ENCODE results near the gene STOML2. TPM values are rescaled to one million over a fixed set of nuclear protein-coding genes. Genes with fewer than 3 reads are reported as not detected.

The STOML2 gene
- total and polyA plus RNA-seq, 9 of the 15 experiments (the other 6 are each of a cell fraction or from before 2014, with no cell fraction given), result 110 to 220 (median 174) TPM

Other genes with a start within 250 kb of the STOML2 start
- gene PHF24, start 144.8 kb downstream of the STOML2 start, total RNA-seq (2014; rRNA removed), result not detected in 2 replicates
- gene PHF24, start 144.8 kb downstream of the STOML2 start, total RNA-seq (2014; rRNA removed; fragmentation: Illumina TruSeq; extraction: Trizol), result not detected in 2 replicates
- not detected in 2 replicates for gene PHF24, start 144.8 kb downstream of the STOML2 start, total RNA-seq (2015; rRNA removed; fragmentation: Illumina TruSeq; extraction: Trizol)
- not detected in 2 replicates for gene PHF24, start 144.8 kb downstream of the STOML2 start, total RNA-seq (2021)
- gene PHF24, start 144.8 kb downstream of the STOML2 start, polyA plus RNA-seq (2011; rRNA removed), result 0.01 TPM in 2 replicates
- not detected in 2 replicates for gene PHF24, start 144.8 kb downstream of the STOML2 start, polyA plus RNA-seq (2014; fragmentation: Illumina TruSeq; extraction: Trizol)
- gene PHF24, start 144.8 kb downstream of the STOML2 start, polyA plus RNA-seq (2014; fragmentation: Nextera tagmentation; extraction: Ambion mirVana), result not detected
- gene PHF24, start 144.8 kb downstream of the STOML2 start, polyA plus RNA-seq (2014; rRNA removed), result 0.01 TPM in 1 of 2 replicates, not detected in the other
- 4.1 and 5.2 TPM in 2 replicates for gene DNAJB5, start 113.4 kb downstream of the STOML2 start, total RNA-seq (2014; rRNA removed)
- gene DNAJB5, start 113.4 kb downstream of the STOML2 start, total RNA-seq (2014; rRNA removed; fragmentation: Illumina TruSeq; extraction: Trizol), result 3.7 TPM in 2 replicates
- gene DNAJB5, start 113.4 kb downstream of the STOML2 start, total RNA-seq (2015; rRNA removed; fragmentation: Illumina TruSeq; extraction: Trizol), result 2.6 and 2.7 TPM in 2 replicates
- 3.6 and 4.4 TPM in 2 replicates for gene DNAJB5, start 113.4 kb downstream of the STOML2 start, total RNA-seq (2021)
- 1.5 and 1.7 TPM in 2 replicates for gene DNAJB5, start 113.4 kb downstream of the STOML2 start, polyA plus RNA-seq (2011; rRNA removed)
- 7.4 and 7.8 TPM in 2 replicates for gene DNAJB5, start 113.4 kb downstream of the STOML2 start, polyA plus RNA-seq (2014; fragmentation: Illumina TruSeq; extraction: Trizol)
- gene DNAJB5, start 113.4 kb downstream of the STOML2 start, polyA plus RNA-seq (2014; fragmentation: Nextera tagmentation; extraction: Ambion mirVana), result under 1 TPM; 0.15 to 0.63 TPM
- 3.7 and 4.2 TPM in 2 replicates for gene DNAJB5, start 113.4 kb downstream of the STOML2 start, polyA plus RNA-seq (2014; rRNA removed)
- gene VCP, start 30.5 kb downstream of the STOML2 start, total RNA-seq (2014; rRNA removed), result 192 and 235 TPM in 2 replicates
- gene VCP, start 30.5 kb downstream of the STOML2 start, total RNA-seq (2014; rRNA removed; fragmentation: Illumina TruSeq; extraction: Trizol), result 199 and 201 TPM in 2 replicates
- gene VCP, start 30.5 kb downstream of the STOML2 start, total RNA-seq (2015; rRNA removed; fragmentation: Illumina TruSeq; extraction: Trizol), result 199 TPM in 2 replicates
- 232 and 256 TPM in 2 replicates for gene VCP, start 30.5 kb downstream of the STOML2 start, total RNA-seq (2021)
- 221 and 257 TPM in 2 replicates for gene VCP, start 30.5 kb downstream of the STOML2 start, polyA plus RNA-seq (2011; rRNA removed)
- gene VCP, start 30.5 kb downstream of the STOML2 start, polyA plus RNA-seq (2014; fragmentation: Illumina TruSeq; extraction: Trizol), result 209 and 259 TPM in 2 replicates
- 10 to 100 TPM in 1 of 2 experiments, 1 to 10 TPM in 1; 7.1 to 15.6 TPM for gene VCP, start 30.5 kb downstream of the STOML2 start, polyA plus RNA-seq (2014; fragmentation: Nextera tagmentation; extraction: Ambion mirVana)
- 128 and 140 TPM in 2 replicates for gene VCP, start 30.5 kb downstream of the STOML2 start, polyA plus RNA-seq (2014; rRNA removed)
- 27.3 and 30.8 TPM in 2 replicates for gene FANCG, start 23.2 kb downstream of the STOML2 start, total RNA-seq (2014; rRNA removed)
- gene FANCG, start 23.2 kb downstream of the STOML2 start, total RNA-seq (2014; rRNA removed; fragmentation: Illumina TruSeq; extraction: Trizol), result 26.4 and 28.3 TPM in 2 replicates
- gene FANCG, start 23.2 kb downstream of the STOML2 start, total RNA-seq (2015; rRNA removed; fragmentation: Illumina TruSeq; extraction: Trizol), result 30.0 and 31.0 TPM in 2 replicates
- gene FANCG, start 23.2 kb downstream of the STOML2 start, total RNA-seq (2021), result 38.4 and 41.2 TPM in 2 replicates
- gene FANCG, start 23.2 kb downstream of the STOML2 start, polyA plus RNA-seq (2011; rRNA removed), result 30.4 and 34.6 TPM in 2 replicates
- gene FANCG, start 23.2 kb downstream of the STOML2 start, polyA plus RNA-seq (2014; fragmentation: Illumina TruSeq; extraction: Trizol), result 33.3 and 34.4 TPM in 2 replicates
- 10 to 100 TPM in 1 of 2 experiments, 1 to 10 TPM in 1; 7.5 to 12.2 TPM for gene FANCG, start 23.2 kb downstream of the STOML2 start, polyA plus RNA-seq (2014; fragmentation: Nextera tagmentation; extraction: Ambion mirVana)
- 39.0 and 43.9 TPM in 2 replicates for gene FANCG, start 23.2 kb downstream of the STOML2 start, polyA plus RNA-seq (2014; rRNA removed)
- 11.3 and 11.5 TPM in 2 replicates for gene PIGO, start 6.5 kb downstream of the STOML2 start, total RNA-seq (2014; rRNA removed)
- gene PIGO, start 6.5 kb downstream of the STOML2 start, total RNA-seq (2014; rRNA removed; fragmentation: Illumina TruSeq; extraction: Trizol), result 5.4 and 6.7 TPM in 2 replicates
- gene PIGO, start 6.5 kb downstream of the STOML2 start, total RNA-seq (2015; rRNA removed; fragmentation: Illumina TruSeq; extraction: Trizol), result 5.7 TPM in 2 replicates
- gene PIGO, start 6.5 kb downstream of the STOML2 start, total RNA-seq (2021), result 13.7 and 15.8 TPM in 2 replicates
- gene PIGO, start 6.5 kb downstream of the STOML2 start, polyA plus RNA-seq (2011; rRNA removed), result 9.7 and 15.0 TPM in 2 replicates
- gene PIGO, start 6.5 kb downstream of the STOML2 start, polyA plus RNA-seq (2014; fragmentation: Illumina TruSeq; extraction: Trizol), result 10.1 and 12.2 TPM in 2 replicates
- gene PIGO, start 6.5 kb downstream of the STOML2 start, polyA plus RNA-seq (2014; fragmentation: Nextera tagmentation; extraction: Ambion mirVana), result 1 to 10 TPM; 5.6 to 5.9 TPM
- gene PIGO, start 6.5 kb downstream of the STOML2 start, polyA plus RNA-seq (2014; rRNA removed), result 10.2 and 11.1 TPM in 2 replicates
- gene ATOSB, start 12.7 kb upstream of the STOML2 start, total RNA-seq (2014; rRNA removed), result 4.2 and 4.7 TPM in 2 replicates
- gene ATOSB, start 12.7 kb upstream of the STOML2 start, total RNA-seq (2014; rRNA removed; fragmentation: Illumina TruSeq; extraction: Trizol), result 2.1 and 2.3 TPM in 2 replicates
- gene ATOSB, start 12.7 kb upstream of the STOML2 start, total RNA-seq (2015; rRNA removed; fragmentation: Illumina TruSeq; extraction: Trizol), result 3.6 and 4.0 TPM in 2 replicates
- gene ATOSB, start 12.7 kb upstream of the STOML2 start, total RNA-seq (2021), result 4.0 and 6.0 TPM in 2 replicates
- gene ATOSB, start 12.7 kb upstream of the STOML2 start, polyA plus RNA-seq (2011; rRNA removed), result 8.0 and 10.2 TPM in 2 replicates
- 4.5 and 6.0 TPM in 2 replicates for gene ATOSB, start 12.7 kb upstream of the STOML2 start, polyA plus RNA-seq (2014; fragmentation: Illumina TruSeq; extraction: Trizol)
- gene ATOSB, start 12.7 kb upstream of the STOML2 start, polyA plus RNA-seq (2014; fragmentation: Nextera tagmentation; extraction: Ambion mirVana), result 1 to 10 TPM in 1 of 2 experiments, under 1 TPM in 1; 0.45 to 1.1 TPM
- gene ATOSB, start 12.7 kb upstream of the STOML2 start, polyA plus RNA-seq (2014; rRNA removed), result 6.4 and 7.0 TPM in 2 replicates
- 7.0 and 9.1 TPM in 2 replicates for gene UNC13B, start 58.9 kb upstream of the STOML2 start, total RNA-seq (2014; rRNA removed)
- gene UNC13B, start 58.9 kb upstream of the STOML2 start, total RNA-seq (2014; rRNA removed; fragmentation: Illumina TruSeq; extraction: Trizol), result 8.9 and 9.6 TPM in 2 replicates
- gene UNC13B, start 58.9 kb upstream of the STOML2 start, total RNA-seq (2015; rRNA removed; fragmentation: Illumina TruSeq; extraction: Trizol), result 8.2 and 8.3 TPM in 2 replicates
- gene UNC13B, start 58.9 kb upstream of the STOML2 start, total RNA-seq (2021), result 11.1 and 11.5 TPM in 2 replicates
- gene UNC13B, start 58.9 kb upstream of the STOML2 start, polyA plus RNA-seq (2011; rRNA removed), result 7.5 and 10.0 TPM in 2 replicates
- gene UNC13B, start 58.9 kb upstream of the STOML2 start, polyA plus RNA-seq (2014; fragmentation: Illumina TruSeq; extraction: Trizol), result 10.0 and 11.3 TPM in 2 replicates
- 1 to 10 TPM; 2.4 to 3.9 TPM for gene UNC13B, start 58.9 kb upstream of the STOML2 start, polyA plus RNA-seq (2014; fragmentation: Nextera tagmentation; extraction: Ambion mirVana)
- 8.6 and 9.0 TPM in 2 replicates for gene UNC13B, start 58.9 kb upstream of the STOML2 start, polyA plus RNA-seq (2014; rRNA removed)